Measurements from ENCODE around the gene TIAM2. TPM values are rescaled to one million over a fixed set of nuclear protein-coding genes. Genes with fewer than 3 reads are reported as not detected.

The TIAM2 gene
- total RNA-seq, 4 donors from 2014 or later: 8.6 to 17.0 (median 14.8) TPM

DNA sequence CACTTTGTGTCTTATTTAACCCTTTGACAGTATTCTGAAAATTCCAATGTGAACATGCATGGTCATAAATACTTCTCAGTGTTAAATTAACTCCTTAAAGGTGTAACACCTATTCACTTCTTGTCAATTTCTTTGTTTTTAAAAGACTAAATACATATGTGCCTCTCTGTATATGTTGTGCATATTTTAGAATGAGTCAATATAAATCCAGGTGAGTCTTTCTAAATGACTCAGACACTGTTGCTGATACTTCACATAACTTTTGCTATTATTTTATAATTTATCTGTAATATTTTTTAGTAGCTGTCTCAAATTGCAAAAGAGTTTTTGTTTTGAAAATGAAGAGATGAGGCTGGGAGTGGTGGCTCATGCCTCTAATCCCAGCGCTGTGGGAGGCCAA, 36.0 kb downstream of the TIAM2 start:
- Histone ChIP-seq H3K27ac (replicated peaks in 1 of 4) (no peak overlapping the region), H3K9me3 (no peaks in the 10 kb centered on the region), H3K4me1 (peaks cover 0 to 8% (median 3%) of the 10 kb centered on the region in 4 donors), H3K27me3 (no peaks in the 10 kb centered on the region), H3K4me3 (no peak overlapping the region), H3K36me3 (no peaks in the 10 kb centered on the region)
- no peak for DNase-seq (ENCODE audit: extremely low spot score)
- intact Hi-C loops (cut with DNase I): no loop called here
- 97% methylated on average over 1 of the region's 1 CpG for WGBS
- TF ChIP-seq POLR2AphosphoS5 (IDR thresholded peaks at IDR 0.05): no peak
- no peak for TF ChIP-seq EP300 (IDR thresholded peaks at IDR 0.05)
- TF ChIP-seq, protein P1, sequence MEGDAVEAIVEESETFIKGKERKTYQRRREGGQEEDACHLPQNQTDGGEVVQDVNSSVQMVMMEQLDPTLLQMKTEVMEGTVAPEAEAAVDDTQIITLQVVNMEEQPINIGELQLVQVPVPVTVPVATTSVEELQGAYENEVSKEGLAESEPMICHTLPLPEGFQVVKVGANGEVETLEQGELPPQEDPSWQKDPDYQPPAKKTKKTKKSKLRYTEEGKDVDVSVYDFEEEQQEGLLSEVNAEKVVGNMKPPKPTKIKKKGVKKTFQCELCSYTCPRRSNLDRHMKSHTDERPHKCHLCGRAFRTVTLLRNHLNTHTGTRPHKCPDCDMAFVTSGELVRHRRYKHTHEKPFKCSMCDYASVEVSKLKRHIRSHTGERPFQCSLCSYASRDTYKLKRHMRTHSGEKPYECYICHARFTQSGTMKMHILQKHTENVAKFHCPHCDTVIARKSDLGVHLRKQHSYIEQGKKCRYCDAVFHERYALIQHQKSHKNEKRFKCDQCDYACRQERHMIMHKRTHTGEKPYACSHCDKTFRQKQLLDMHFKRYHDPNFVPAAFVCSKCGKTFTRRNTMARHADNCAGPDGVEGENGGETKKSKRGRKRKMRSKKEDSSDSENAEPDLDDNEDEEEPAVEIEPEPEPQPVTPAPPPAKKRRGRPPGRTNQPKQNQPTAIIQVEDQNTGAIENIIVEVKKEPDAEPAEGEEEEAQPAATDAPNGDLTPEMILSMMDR (IDR thresholded peaks at IDR 0.05): no peak
- no peak for TF ChIP-seq POLR2A (IDR thresholded peaks at IDR 0.05; ENCODE audit: low read depth)

GRCh38 chr6:155033021-155033791, 38.1 kb downstream of the TIAM2 start:
- H3K27ac ChIP-seq (replicated peaks in 1 of 4): no peak overlapping the region
- H3K9me3 ChIP-seq: no peaks in the 10 kb centered on the region
- no peak overlapping the region for H3K4me3 ChIP-seq
- H3K27me3 ChIP-seq: no peaks in the 10 kb centered on the region
- WGBS: 94% methylated on average over 13 of the region's 13 CpGs
- no peaks in the 10 kb centered on the region for H3K36me3 ChIP-seq
- no peak for DNase-seq (ENCODE audit: extremely low spot score)
- intact Hi-C loops (cut with DNase I): no loop called here
- TF ChIP-seq POLR2A (IDR thresholded peaks at IDR 0.05; ENCODE audit: low read depth): no peak
- TF ChIP-seq, protein P1 (IDR thresholded peaks at IDR 0.05): no peak
- no peak for TF ChIP-seq POLR2AphosphoS5 (IDR thresholded peaks at IDR 0.05)
- TF ChIP-seq EP300 (IDR thresholded peaks at IDR 0.05): no peak
- no peaks in the 10 kb centered on the region for H3K4me1 ChIP-seq

DNA sequence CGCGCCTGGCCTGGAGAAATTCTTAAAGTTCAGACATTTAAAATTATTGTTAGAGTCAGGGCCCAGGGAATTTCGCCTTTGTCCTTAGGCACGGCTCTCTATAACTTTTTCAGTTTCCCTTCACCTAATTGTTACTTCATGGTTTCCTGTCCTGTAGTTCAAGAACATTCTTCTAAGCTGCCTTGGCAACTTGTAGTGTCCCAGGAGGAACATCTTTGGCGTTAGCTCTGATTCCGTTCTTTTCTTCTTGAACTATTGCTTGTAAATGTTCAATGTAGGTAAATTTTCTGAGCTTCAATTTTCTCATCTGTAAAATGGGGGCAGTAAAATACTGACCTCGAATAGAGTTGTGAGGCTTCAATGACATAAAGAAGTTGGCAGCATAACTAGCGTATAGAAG, 41.8 kb downstream of the TIAM2 start:
- H3K27ac ChIP-seq (replicated peaks in 1 of 4): no peak overlapping the region
- intact Hi-C loops (cut with DNase I): no loop called here
- H3K4me3 ChIP-seq: no peak overlapping the region
- H3K9me3 ChIP-seq: no peaks in the 10 kb centered on the region
- no peak for DNase-seq (ENCODE audit: extremely low spot score)
- H3K27me3 ChIP-seq: no peaks in the 10 kb centered on the region
- 86% methylated on average over 8 of the region's 8 CpGs for WGBS
- no peak for TF ChIP-seq EP300 (IDR thresholded peaks at IDR 0.05)
- TF ChIP-seq, protein P1 (IDR thresholded peaks at IDR 0.05): no peak
- no peak for TF ChIP-seq POLR2AphosphoS5 (IDR thresholded peaks at IDR 0.05)
- no peak for TF ChIP-seq POLR2A (IDR thresholded peaks at IDR 0.05; ENCODE audit: low read depth)
- peaks cover 0 to 11% (median 9%) of the 10 kb centered on the region in 4 donors for H3K4me1 ChIP-seq
- no peaks in the 10 kb centered on the region for H3K36me3 ChIP-seq

DNA sequence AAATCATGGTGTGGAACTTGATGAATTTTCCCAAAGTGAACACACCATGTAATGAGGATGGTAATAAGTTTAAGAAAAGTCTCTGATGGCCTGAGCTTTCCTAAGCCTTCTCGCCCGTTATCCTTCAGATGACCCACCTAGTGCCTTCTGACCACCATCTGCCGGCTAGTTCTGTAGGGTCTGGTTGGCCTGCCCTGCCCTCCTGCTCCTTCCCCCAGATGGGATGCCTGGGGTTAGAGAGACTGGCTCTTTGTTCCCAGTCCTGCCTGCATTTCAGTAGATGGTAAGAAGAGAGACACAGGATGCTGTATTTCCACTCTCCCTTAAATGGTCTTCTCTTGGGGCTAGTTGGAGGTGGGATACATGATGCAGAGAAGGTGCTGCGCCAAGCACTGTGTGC, 43.0 kb downstream of the TIAM2 start:
- WGBS: 94% methylated on average over 4 of the region's 4 CpGs
- no peaks in the 10 kb centered on the region for H3K27me3 ChIP-seq
- H3K4me3 ChIP-seq: no peak overlapping the region
- intact Hi-C loops (cut with DNase I): no loop called here
- no peak for TF ChIP-seq POLR2AphosphoS5 (IDR thresholded peaks at IDR 0.05)
- no peak for TF ChIP-seq POLR2A (IDR thresholded peaks at IDR 0.05; ENCODE audit: low read depth)
- TF ChIP-seq, protein P1 (IDR thresholded peaks at IDR 0.05): no peak
- no peak for TF ChIP-seq EP300 (IDR thresholded peaks at IDR 0.05)
- peaks cover 0 to 16% (median 14%) of the 10 kb centered on the region in 4 donors for H3K4me1 ChIP-seq
- H3K27ac ChIP-seq (replicated peaks in 1 of 4): no peak overlapping the region
- no peak for DNase-seq (ENCODE audit: extremely low spot score)
- no peaks in the 10 kb centered on the region for H3K9me3 ChIP-seq
- no peaks in the 10 kb centered on the region for H3K36me3 ChIP-seq

Measured in esophagus muscularis mucosa (tissue), 4 donors.